HL-60 (cell line): ENCODE results near the gene IFT81.

ENCODE experiments used
- GABPA ChIP-seq: IDR thresholded peaks from 2 replicates; pipeline ENCODE4 v1.6.1; 2012; ENCODE audit warnings: low read depth
- POLR2AphosphoS5 ChIP-seq: IDR thresholded peaks from 2 replicates; pipeline ENCODE4 v1.6.1; 2012; ENCODE audit warnings: low read depth
- REST ChIP-seq: IDR thresholded peaks from 2 replicates; pipeline ENCODE4 v1.6.1; 2012; ENCODE audit warnings: low read depth; ENCODE audit not compliant: insufficient replicate concordance
- SPI1 ChIP-seq: IDR thresholded peaks from 2 replicates; pipeline ENCODE4 v1.6.1; 2012; ENCODE audit warnings: low read depth, mild to moderate bottlenecking, borderline replicate concordance
- TF ChIP-seq, protein P1 (sequence below): IDR thresholded peaks from one replicate; pipeline ENCODE4 v1.5.1; 2011; ENCODE audit warnings: low read length, control low read depth, inconsistent platforms; ENCODE audit not compliant: insufficient read depth

DNA sequence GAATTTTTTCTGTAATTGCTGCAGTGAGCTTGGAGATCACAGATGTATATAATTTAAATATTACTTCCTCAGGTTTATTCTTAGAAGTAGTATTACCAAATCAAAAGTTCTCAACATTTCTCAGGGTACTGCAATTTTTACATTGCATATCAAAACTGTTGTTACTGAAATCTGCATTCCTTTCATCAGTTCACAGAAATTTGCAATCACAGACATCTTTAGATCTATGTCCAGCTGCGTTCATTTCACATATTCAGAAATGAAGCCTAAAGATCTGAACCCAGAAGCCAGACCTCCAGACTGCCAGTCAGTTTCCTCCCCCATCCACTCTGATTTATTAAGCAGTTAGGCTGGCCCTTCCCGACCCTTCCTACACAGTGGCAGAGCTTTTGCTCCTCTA, 18.2 kb upstream of the IFT81 start:
- TF ChIP-seq, protein P1, sequence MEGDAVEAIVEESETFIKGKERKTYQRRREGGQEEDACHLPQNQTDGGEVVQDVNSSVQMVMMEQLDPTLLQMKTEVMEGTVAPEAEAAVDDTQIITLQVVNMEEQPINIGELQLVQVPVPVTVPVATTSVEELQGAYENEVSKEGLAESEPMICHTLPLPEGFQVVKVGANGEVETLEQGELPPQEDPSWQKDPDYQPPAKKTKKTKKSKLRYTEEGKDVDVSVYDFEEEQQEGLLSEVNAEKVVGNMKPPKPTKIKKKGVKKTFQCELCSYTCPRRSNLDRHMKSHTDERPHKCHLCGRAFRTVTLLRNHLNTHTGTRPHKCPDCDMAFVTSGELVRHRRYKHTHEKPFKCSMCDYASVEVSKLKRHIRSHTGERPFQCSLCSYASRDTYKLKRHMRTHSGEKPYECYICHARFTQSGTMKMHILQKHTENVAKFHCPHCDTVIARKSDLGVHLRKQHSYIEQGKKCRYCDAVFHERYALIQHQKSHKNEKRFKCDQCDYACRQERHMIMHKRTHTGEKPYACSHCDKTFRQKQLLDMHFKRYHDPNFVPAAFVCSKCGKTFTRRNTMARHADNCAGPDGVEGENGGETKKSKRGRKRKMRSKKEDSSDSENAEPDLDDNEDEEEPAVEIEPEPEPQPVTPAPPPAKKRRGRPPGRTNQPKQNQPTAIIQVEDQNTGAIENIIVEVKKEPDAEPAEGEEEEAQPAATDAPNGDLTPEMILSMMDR, result no peak
- no peak for TF ChIP-seq REST
- no peak for TF ChIP-seq SPI1
- TF ChIP-seq POLR2AphosphoS5, result no peak
- no peak for TF ChIP-seq GABPA
